Lung (tissue), 12 donors: ENCODE results near the gene ADAM30. TPM values are rescaled to one million over a fixed set of nuclear protein-coding genes. Genes with fewer than 3 reads are reported as not detected.

Experiments used
- ATAC-seq: fragments of 200-7000 bp; cut with Tn5 transposase; one replicate; pipeline ENCODE4 v1.9.1; 2020; ENCODE audit warnings: moderate number of reproducible peaks; ENCODE audit not compliant: insufficient read depth, low FRiP score
- DNase-seq, 3 donors: peaks; one replicate each; pipeline ENCODE4 v3.0.0-alpha.2; 2013 to 2017
- H3K27ac ChIP-seq, 2 donors: one replicate each; pipeline ENCODE4 v1.5.1; 2013; ENCODE audit warnings: mild to moderate bottlenecking in 2 of 2, moderate library complexity in 2 of 2, control low read depth in 1 of 2, inconsistent platforms in 1 of 2, low read depth in 1 of 2, low read length in 1 of 2
- H3K27me3 ChIP-seq, 3 donors: one replicate each; pipeline ENCODE4 v1.5.1; 2013; ENCODE audit warnings: low read length in 2 of 3; ENCODE audit not compliant: control insufficient read depth in 3 of 3, insufficient read depth in 3 of 3
- H3K36me3 ChIP-seq, 4 donors: one replicate each; pipeline ENCODE4 v1.5.1; 2013; ENCODE audit warnings: low read length in 4 of 4, mild to moderate bottlenecking in 1 of 4, moderate library complexity in 1 of 4; ENCODE audit not compliant: control insufficient read depth in 4 of 4, insufficient read depth in 4 of 4
- H3K4me1 ChIP-seq, 5 donors: one replicate each; pipeline ENCODE4 v1.5.1; 2013; ENCODE audit warnings: low read length in 5 of 5, mild to moderate bottlenecking in 2 of 5, moderate library complexity in 1 of 5; ENCODE audit not compliant: control insufficient read depth in 5 of 5, insufficient read depth in 5 of 5
- H3K4me3 ChIP-seq: one replicate; pipeline ENCODE4 v1.5.1; 2013; ENCODE audit warnings: mild to moderate bottlenecking, control low read depth, moderate library complexity
- H3K9ac ChIP-seq, 2 donors: one replicate each; pipeline ENCODE4 v1.5.1; 2013; ENCODE audit warnings: low read length in 2 of 2, control low read depth in 1 of 2; ENCODE audit not compliant: insufficient read depth in 1 of 2
- H3K9me3 ChIP-seq, 4 donors: one replicate each; pipeline ENCODE4 v1.5.1; 2013; ENCODE audit warnings: low read length in 3 of 4, mild to moderate bottlenecking in 1 of 4, moderate library complexity in 1 of 4; ENCODE audit not compliant: control insufficient read depth in 4 of 4, insufficient read depth in 3 of 4
- WGBS, 2 donors: extraction: QIAGEN DNeasy Blood & Tissue Kit; methylation state at CpG; one replicate each; pipeline ENCODE4 v1.1.7; 2013; 5-methylcytosine and 5-hydroxymethylcytosine counted together
- polyA plus RNA-seq, 2 donors: library from polyadenylated mRNA; stranded (reverse); fragments of 200-250 nt; gene quantifications; one replicate each; pipeline ENCODE4 v1.2.1, GENCODE V29; 2013
- total RNA-seq, 2 donors: library from RNA; depleted of rRNA in 1 of 2; stranded (reverse); fragments of >200 nt in 1 of 2; gene quantifications; one replicate each; pipeline ENCODE4 v1.2.1, GENCODE V29; 2014 to 2021
- TF ChIP-seq, protein P1 (sequence below): IDR thresholded peaks from 2 replicates; pipeline ENCODE4 v1.5.1; 2012; ENCODE audit warnings: mild to moderate bottlenecking; ENCODE audit errors: control extremely low read depth, extremely low read depth
- donor health status: control.
- donor health status: control.
- donor health status: Bipolar disorder and iron deficiency.
- donor health status: healthy.
- donor health status: DM: yes; HTN: yes; CAD: no.

The ADAM30 gene
- total and polyA plus RNA-seq, 4 donors = not detected

DNA sequence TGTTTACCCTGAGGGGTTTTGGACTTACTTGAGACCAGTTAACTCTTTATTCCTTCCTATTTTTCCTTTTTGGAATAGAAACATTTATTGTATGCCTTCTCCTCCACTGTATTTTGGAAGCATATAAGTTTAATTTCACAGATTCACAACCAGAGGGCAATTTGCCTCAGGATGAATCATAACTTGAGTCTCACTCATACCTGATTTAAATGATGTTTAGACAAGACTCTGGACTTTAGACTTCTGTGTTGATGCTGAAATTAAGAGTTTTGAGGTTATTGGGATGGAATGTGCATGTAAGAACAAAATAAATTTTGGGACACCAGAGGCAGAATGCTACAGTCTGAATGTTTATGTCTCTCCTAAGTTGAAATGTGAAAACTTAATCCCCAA lies 7.1 kb upstream of the ADAM30 start:
- Histone ChIP-seq H3K9ac (no peak overlapping the region), H3K36me3 (no peaks in the 10 kb centered on the region), H3K9me3 (peaks cover 0 to 3% (median 1%) of the 10 kb centered on the region in 4 donors), H3K4me1 (no peaks in the 10 kb centered on the region), H3K4me3 (no peak overlapping the region), H3K27me3 (no peaks in the 10 kb centered on the region), H3K27ac (no peak overlapping the region)
- TF ChIP-seq, protein P1, sequence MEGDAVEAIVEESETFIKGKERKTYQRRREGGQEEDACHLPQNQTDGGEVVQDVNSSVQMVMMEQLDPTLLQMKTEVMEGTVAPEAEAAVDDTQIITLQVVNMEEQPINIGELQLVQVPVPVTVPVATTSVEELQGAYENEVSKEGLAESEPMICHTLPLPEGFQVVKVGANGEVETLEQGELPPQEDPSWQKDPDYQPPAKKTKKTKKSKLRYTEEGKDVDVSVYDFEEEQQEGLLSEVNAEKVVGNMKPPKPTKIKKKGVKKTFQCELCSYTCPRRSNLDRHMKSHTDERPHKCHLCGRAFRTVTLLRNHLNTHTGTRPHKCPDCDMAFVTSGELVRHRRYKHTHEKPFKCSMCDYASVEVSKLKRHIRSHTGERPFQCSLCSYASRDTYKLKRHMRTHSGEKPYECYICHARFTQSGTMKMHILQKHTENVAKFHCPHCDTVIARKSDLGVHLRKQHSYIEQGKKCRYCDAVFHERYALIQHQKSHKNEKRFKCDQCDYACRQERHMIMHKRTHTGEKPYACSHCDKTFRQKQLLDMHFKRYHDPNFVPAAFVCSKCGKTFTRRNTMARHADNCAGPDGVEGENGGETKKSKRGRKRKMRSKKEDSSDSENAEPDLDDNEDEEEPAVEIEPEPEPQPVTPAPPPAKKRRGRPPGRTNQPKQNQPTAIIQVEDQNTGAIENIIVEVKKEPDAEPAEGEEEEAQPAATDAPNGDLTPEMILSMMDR = no peak
- no peak for DNase-seq
- no peak for ATAC-seq

DNA sequence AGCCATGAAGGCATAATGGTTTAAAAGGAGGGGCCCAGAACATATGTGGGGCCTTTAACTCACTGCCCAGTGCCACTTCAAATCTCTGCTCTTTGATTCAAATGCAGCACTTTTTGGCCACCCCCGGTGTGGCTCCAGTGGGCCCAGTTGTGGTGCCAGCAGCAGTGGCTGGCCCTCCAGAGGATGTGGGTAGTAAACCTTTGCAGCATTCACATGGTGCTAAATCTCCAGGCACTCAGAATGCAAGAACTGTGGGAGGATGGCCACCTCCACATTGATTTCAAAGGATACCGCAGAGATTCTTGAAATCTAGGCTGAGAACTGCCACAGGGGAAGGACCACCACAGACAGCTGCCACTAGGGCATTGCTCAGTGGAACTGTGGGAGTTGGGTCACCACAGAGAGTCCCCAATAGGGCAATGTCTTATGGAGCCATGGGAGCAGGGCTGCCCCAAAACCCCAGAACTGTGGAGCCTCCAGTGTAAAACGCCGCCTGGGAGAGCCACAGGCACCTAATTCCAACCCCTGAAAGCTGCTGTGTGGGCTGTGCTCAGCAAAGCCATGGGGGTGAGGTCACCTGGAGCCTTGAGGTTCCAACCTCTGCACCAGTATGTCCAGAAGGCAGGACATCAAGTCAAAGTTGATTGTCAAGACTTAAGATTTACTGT lies 6.6 kb upstream of the ADAM30 start:
- ATAC-seq (no peak), DNase-seq (no peak)
- TF ChIP-seq, protein P1 = no peak
- no peak overlapping the region for H3K4me3 ChIP-seq
- H3K4me1 ChIP-seq = no peaks in the 10 kb centered on the region
- peaks cover 0 to 2% (median 0%) of the 10 kb centered on the region in 3 donors for H3K27me3 ChIP-seq
- no peak overlapping the region for H3K9ac ChIP-seq
- H3K36me3 ChIP-seq = no peaks in the 10 kb centered on the region
- peaks cover 0 to 3% (median 1%) of the 10 kb centered on the region in 4 donors for H3K9me3 ChIP-seq
- H3K27ac ChIP-seq = no peak overlapping the region
- WGBS, 2 donors = 92 to 94% methylated on average over 4 of the region's 4 CpGs

DNA sequence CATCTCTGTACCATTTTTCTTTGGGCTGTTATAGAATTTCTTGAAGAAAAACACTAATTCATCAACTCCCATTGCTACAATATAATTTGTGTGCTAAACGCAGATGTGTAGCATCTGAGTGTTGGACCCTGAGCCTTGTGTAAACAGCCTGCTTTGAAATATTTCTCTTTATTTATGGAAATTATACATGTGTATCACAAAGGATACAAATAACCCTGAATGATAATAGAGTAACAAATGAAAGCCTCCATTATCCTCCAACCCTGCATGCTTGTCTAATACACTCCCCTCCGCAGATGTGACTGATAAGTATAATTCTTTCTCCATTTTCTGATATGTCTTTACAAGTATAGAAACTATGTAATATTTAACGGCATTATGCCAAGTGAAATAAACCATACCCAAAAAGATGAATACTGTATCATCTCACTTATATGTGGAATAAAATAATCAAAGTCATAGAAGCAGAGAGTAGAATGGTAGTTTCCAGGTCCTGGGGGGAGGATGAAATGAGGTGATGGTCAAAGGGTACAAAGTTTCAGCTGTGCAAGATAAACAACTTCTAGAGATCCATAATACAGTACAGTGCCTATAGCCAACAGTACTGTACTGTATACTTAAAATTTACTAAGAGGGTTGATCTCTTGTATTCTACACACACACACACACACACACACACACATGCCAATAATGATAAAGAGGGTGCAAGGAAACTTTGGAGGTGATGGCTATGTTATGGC lies 2.8 kb upstream of the ADAM30 start:
- Histone ChIP-seq H3K9me3 (peaks cover 0 to 5% (median 0%) of the 10 kb centered on the region in 4 donors), H3K9ac (no peak overlapping the region), H3K4me1 (no peaks in the 10 kb centered on the region), H3K27me3 (peaks cover 0 to 4% (median 0%) of the 10 kb centered on the region in 3 donors), H3K27ac (no peak overlapping the region), H3K4me3 (no peak overlapping the region), H3K36me3 (no peaks in the 10 kb centered on the region)
- WGBS, 2 donors = 94 to 97% methylated on average over 3 of the region's 3 CpGs
- DNase-seq = no peak
- ATAC-seq = no peak
- TF ChIP-seq, protein P1 = no peak
